Measurements from ENCODE around the gene GAD2. TPM values are rescaled to one million over a fixed set of nuclear protein-coding genes. Genes with fewer than 3 reads are reported as not detected.

GAD2 gene
- total RNA-seq, 1 donor from 2014 or later: 6.5 TPM

DNA sequence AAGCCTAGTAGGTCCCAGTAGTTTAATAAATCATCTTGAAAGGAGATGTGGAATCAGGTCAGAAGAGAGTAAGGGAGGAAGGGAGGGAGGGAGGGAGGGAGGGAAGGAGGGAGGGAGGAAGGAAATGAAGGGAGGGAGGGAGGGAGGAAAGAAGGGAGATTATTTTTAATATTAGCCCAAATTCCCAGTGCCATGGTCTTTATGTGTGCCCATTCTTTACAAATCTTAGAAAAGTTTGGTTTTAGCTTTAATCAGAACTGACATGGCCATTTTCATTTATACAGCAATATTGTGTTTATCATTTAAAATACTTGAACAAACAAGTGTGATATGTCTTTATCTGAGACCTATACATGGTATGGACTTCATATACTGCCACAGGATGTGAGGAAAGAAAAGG is 86.8 kb downstream of the GAD2 start:
- Mint-ChIP-seq H3K9me3 (ENCODE audit: low read depth) (no peaks in the 10 kb centered on the region), H3K4me3 (ENCODE audit: low read depth) (no peak overlapping the region), H3K36me3 (ENCODE audit: insufficient read depth) (no peaks in the 10 kb centered on the region), H3K27me3 (no peaks in the 10 kb centered on the region), H3K27ac (no peak overlapping the region), H3K4me1 (ENCODE audit: low read depth) (no peaks in the 10 kb centered on the region)
- DNase-seq (ENCODE audit: low spot score, unreplicated experiment): no peak
- TF ChIP-seq CTCF (IDR thresholded peaks at IDR 0.05; ENCODE audit: unreplicated experiment): no peak

DNA sequence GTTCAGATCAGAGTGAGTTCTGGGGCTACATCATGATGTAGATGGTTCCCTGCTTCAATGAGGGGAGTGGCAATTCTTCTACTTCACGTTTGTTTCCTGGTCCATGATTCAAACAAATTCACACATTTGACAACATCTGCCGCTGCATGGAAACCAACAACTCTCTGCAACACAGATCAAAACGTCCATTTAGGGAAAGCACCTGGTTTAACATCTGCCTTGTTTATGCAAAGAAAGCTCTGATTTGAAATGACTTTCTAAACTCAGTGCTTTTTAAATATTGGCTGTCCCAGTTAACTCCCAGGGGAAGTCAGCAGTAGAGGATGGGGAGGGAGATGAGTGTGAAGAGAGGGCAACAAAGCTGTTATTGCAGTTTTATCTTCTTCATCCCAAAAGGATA is 93.8 kb downstream of the GAD2 start:
- Mint-ChIP-seq H3K4me1 (ENCODE audit: low read depth) (peaks cover 10% of the 10 kb centered on the region), H3K36me3 (ENCODE audit: insufficient read depth) (no peaks in the 10 kb centered on the region), H3K9me3 (ENCODE audit: low read depth) (no peaks in the 10 kb centered on the region), H3K4me3 (ENCODE audit: low read depth) (no peak overlapping the region), H3K27ac (no peak overlapping the region), H3K27me3 (no peaks in the 10 kb centered on the region)
- DNase-seq (ENCODE audit: low spot score, unreplicated experiment): no peak
- no peak for TF ChIP-seq CTCF (IDR thresholded peaks at IDR 0.05; ENCODE audit: unreplicated experiment)

GRCh38 chr10:26311383-26311940 is 94.9 kb downstream of the GAD2 start:
- Mint-ChIP-seq H3K27ac (no peak overlapping the region), H3K4me3 (ENCODE audit: low read depth) (no peak overlapping the region)
- no peak for DNase-seq (ENCODE audit: low spot score, unreplicated experiment)

GRCh38 chr10:26314265-26315013 is 97.9 kb downstream of the GAD2 start:
- no peak for DNase-seq (ENCODE audit: low spot score, unreplicated experiment)
- H3K4me1 Mint-ChIP-seq (ENCODE audit: low read depth): peaks cover 25% of the 10 kb centered on the region
- no peaks in the 10 kb centered on the region for H3K27me3 Mint-ChIP-seq
- no peak overlapping the region for H3K4me3 Mint-ChIP-seq (ENCODE audit: low read depth)
- no peak for TF ChIP-seq CTCF (IDR thresholded peaks at IDR 0.05; ENCODE audit: unreplicated experiment)
- no peaks in the 10 kb centered on the region for H3K9me3 Mint-ChIP-seq (ENCODE audit: low read depth)
- H3K27ac Mint-ChIP-seq: peak overlapping the region; percentile 3
- H3K36me3 Mint-ChIP-seq (ENCODE audit: insufficient read depth): no peaks in the 10 kb centered on the region

More at GRCh38 chr10:26311383-26311940, 94.9 kb downstream of the GAD2 start:
- peak; percentile 35 for TF ChIP-seq CTCF (IDR thresholded peaks at IDR 0.05; ENCODE audit: unreplicated experiment)
- H3K9me3 Mint-ChIP-seq (ENCODE audit: low read depth): no peaks in the 10 kb centered on the region
- peaks cover 10% of the 10 kb centered on the region for H3K4me1 Mint-ChIP-seq (ENCODE audit: low read depth)
- H3K36me3 Mint-ChIP-seq (ENCODE audit: insufficient read depth): no peaks in the 10 kb centered on the region
- no peaks in the 10 kb centered on the region for H3K27me3 Mint-ChIP-seq

DNA sequence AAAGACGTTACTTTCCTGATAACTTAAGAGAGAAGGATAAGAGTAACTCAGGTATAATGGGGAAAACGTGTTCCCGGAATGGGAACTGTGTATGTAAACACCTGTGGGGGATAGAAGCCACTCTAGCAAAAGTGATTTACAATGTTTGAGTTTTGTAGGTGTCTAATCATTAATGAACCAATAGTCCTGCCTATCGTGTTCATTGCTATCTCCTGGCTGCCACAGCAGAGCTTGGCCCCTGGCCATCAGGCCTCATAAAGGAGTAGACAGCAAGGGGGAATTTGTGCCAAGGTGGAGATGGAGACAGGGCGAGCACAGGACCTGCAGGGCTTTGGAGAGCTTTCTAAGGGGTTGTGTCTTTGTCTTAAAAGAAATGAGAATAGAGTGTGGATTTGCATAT is 102.1 kb downstream of the GAD2 start:
- TF ChIP-seq CTCF (IDR thresholded peaks at IDR 0.05; ENCODE audit: unreplicated experiment): no peak
- no peaks in the 10 kb centered on the region for H3K36me3 Mint-ChIP-seq (ENCODE audit: insufficient read depth)
- H3K27me3 Mint-ChIP-seq: peaks cover 6% of the 10 kb centered on the region
- no peak overlapping the region for H3K27ac Mint-ChIP-seq
- H3K4me3 Mint-ChIP-seq (ENCODE audit: low read depth): no peak overlapping the region
- DNase-seq (ENCODE audit: low spot score, unreplicated experiment): no peak
- H3K4me1 Mint-ChIP-seq (ENCODE audit: low read depth): peaks cover 24% of the 10 kb centered on the region
- H3K9me3 Mint-ChIP-seq (ENCODE audit: low read depth): peaks cover 5% of the 10 kb centered on the region
